ENCODE results near the gene B3GNT8.
A peak's percentile ranks its signal among the peaks of the same experiment; 100 is the strongest.
"Not testable (repeated sequence)": the region's sequence is repeated elsewhere in the genome, so short reads cannot be mapped to it uniquely, and the experiment has no call there.

Gene B3GNT8, protein sequence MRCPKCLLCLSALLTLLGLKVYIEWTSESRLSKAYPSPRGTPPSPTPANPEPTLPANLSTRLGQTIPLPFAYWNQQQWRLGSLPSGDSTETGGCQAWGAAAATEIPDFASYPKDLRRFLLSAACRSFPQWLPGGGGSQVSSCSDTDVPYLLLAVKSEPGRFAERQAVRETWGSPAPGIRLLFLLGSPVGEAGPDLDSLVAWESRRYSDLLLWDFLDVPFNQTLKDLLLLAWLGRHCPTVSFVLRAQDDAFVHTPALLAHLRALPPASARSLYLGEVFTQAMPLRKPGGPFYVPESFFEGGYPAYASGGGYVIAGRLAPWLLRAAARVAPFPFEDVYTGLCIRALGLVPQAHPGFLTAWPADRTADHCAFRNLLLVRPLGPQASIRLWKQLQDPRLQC

GRCh38 chr19:41426952-41427646, at the start of gene B3GNT8:
Gene B3GNT8 (minus strand): TSS chr19:41427374. CDS start chr19:41426778, 596 bp downstream.
- DNase-seq (ENCODE audit: low read depth): peak; percentile 51
- peak within 1 kb of the TSS; percentile 41 for H3K4me3 ChIP-seq (ENCODE audit: control insufficient read depth, low read depth, low read length)
- TF ChIP-seq, protein P1, sequence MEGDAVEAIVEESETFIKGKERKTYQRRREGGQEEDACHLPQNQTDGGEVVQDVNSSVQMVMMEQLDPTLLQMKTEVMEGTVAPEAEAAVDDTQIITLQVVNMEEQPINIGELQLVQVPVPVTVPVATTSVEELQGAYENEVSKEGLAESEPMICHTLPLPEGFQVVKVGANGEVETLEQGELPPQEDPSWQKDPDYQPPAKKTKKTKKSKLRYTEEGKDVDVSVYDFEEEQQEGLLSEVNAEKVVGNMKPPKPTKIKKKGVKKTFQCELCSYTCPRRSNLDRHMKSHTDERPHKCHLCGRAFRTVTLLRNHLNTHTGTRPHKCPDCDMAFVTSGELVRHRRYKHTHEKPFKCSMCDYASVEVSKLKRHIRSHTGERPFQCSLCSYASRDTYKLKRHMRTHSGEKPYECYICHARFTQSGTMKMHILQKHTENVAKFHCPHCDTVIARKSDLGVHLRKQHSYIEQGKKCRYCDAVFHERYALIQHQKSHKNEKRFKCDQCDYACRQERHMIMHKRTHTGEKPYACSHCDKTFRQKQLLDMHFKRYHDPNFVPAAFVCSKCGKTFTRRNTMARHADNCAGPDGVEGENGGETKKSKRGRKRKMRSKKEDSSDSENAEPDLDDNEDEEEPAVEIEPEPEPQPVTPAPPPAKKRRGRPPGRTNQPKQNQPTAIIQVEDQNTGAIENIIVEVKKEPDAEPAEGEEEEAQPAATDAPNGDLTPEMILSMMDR (conservative IDR thresholded peaks at IDR 0.05; ENCODE audit: control insufficient read depth, insufficient read depth, low read depth, low read length): no peak

GRCh38 chr19:41476583-41476982, 49.4 kb upstream of the B3GNT8 start:
- no peak overlapping the region for H3K4me3 ChIP-seq (ENCODE audit: control insufficient read depth, low read depth, low read length)
- TF ChIP-seq, protein P1 (conservative IDR thresholded peaks at IDR 0.05; ENCODE audit: control insufficient read depth, insufficient read depth, low read depth, low read length): no peak
- DNase-seq (ENCODE audit: low read depth): no peak

DNA sequence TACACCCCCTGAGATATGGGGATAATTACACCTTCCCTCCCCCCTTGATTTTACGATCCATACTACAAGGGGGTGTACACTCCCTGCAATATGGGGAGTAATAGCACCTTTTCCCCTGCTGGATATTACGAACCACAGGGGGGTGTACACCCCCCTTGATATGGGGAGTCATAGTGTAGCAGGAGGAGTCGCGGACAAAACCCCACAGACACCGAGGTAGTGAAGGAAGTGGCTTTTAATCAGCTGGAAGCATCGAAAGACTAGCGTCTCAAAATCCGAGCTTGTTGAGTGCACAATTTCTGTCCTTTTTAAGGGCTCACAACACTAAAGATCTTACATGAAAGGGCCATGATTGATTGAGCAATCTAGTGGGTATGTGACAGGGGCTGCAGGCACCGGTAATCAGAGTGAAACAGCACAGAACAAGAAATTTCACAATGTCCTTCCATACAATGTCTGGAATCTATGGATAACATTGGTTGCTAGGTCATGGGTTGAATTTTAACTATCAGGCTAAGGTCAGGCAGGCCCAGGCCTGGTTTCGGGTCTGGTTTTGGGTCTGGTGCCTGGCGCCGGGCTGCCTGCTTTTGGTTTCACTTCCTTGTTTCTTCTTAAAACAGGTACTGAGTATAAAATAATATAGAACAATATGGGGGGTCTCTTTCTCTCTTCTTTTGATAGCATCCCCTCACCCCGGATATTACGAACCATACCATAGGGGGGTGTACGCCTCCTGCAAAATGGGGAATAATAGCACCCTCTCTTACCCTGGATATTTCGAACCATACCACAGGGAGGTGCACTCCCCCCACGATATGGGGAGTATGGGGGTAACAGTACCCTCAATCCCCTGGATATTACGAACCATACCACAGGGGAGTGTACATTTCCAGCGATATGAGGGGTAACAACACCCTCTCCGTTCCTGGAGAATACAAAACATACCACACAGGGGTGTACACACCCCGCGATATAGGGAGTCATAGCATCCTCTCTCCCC, 36.4 kb upstream of the B3GNT8 start:
- not testable (repeated sequence) for H3K4me3 ChIP-seq (ENCODE audit: control insufficient read depth, low read depth, low read length); DNase-seq (ENCODE audit: low read depth)

- no peak for DNase-seq (ENCODE audit: low read depth)
- TF ChIP-seq, protein P1 (conservative IDR thresholded peaks at IDR 0.05; ENCODE audit: control insufficient read depth, insufficient read depth, low read depth, low read length): no peak
These were observed 35.3 kb upstream of the B3GNT8 start for GRCh38 chr19:41462497-41462896.

GRCh38 chr19:41457241-41457640, 30.1 kb upstream of the B3GNT8 start:
- no peak overlapping the region for H3K4me3 ChIP-seq (ENCODE audit: control insufficient read depth, low read depth, low read length)
- no peak for DNase-seq (ENCODE audit: low read depth)
- TF ChIP-seq, protein P1 (conservative IDR thresholded peaks at IDR 0.05; ENCODE audit: control insufficient read depth, insufficient read depth, low read depth, low read length): no peak

More at GRCh38 chr19:41462497-41462896, 35.3 kb upstream of the B3GNT8 start:
- H3K4me3 ChIP-seq (ENCODE audit: control insufficient read depth, low read depth, low read length): no peak overlapping the region

GRCh38 chr19:41456342-41456918, 29.3 kb upstream of the B3GNT8 start:
- TF ChIP-seq, protein P1 (conservative IDR thresholded peaks at IDR 0.05; ENCODE audit: control insufficient read depth, insufficient read depth, low read depth, low read length): no peak
- peak; percentile 47 for DNase-seq (ENCODE audit: low read depth)
- no peak overlapping the region for H3K4me3 ChIP-seq (ENCODE audit: control insufficient read depth, low read depth, low read length)
